K562 (cell line): ENCODE measurements around the gene ITGB2. TPM values are rescaled to one million over a fixed set of nuclear protein-coding genes. Genes with fewer than 3 reads are reported as not detected.

Experiments used
- ATAC-seq: fragments of 200-7000 bp; cut with Tn5 transposase; 3 replicates; pipeline ENCODE4 v1.9.1; 2020; ENCODE audit warnings: moderate library complexity
- BruUV-seq: library from RNA; stranded (reverse); fragments of 400-500 nt; replicated peaks from 2 replicates; lab custom pipeline; 2021; lab: Mats Ljungman, UMichigan
- CTCF ChIA-PET: fragments of 300-600 bp; formaldehyde crosslinking; extraction: SDS; loops from one replicate; lab custom pipeline; 2021; ENCODE audit warnings: low intra/inter-chr PET ratio; lab: Yijun Ruan, JAX
- POLR2A ChIA-PET: fragments of 300-600, 350-650 bp; sonication (Branson Sonifier 250); formaldehyde crosslinking; extraction: SDS; loops from one replicate; lab custom pipeline; 2021; ENCODE audit warnings: antibody characterized with exemption, inconsistent platforms; lab: Yijun Ruan, JAX
- DNase-seq, 4 experiments: peaks; one replicate each; pipeline versions ENCODE4 v3.0.0 to v3.0.0-alpha.2; 2011 to 2018; ENCODE audit warnings: low spot score in 3 of 4, mixed read lengths in 3 of 4; ENCODE audit errors: extremely low read depth in 1 of 4
- FAIRE-seq: peaks from 2 replicates; lab custom pipeline; 2011; peaks lifted over from hg19 to GRCh38; lab: Jason Lieb, UNC
- H2AFZ ChIP-seq: 2 replicates; pipeline ENCODE4 v1.6.0; 2011; ENCODE audit warnings: low read depth, low read length, control low read depth, inconsistent platforms
- H3K27ac ChIP-seq: fragments of 200-600 bp; 3 replicates; pipeline ENCODE4 v1.8.0; 2011; ENCODE audit warnings: low read depth, mild to moderate bottlenecking, control low read depth, inconsistent platforms, low read length, moderate library complexity, mixed read lengths; ENCODE audit errors: extremely low read depth
- H3K27me3 ChIP-seq, 2 experiments: fragments of 300-600 bp in 1 of 2; 2 replicates in 1 of 2; 3 replicates in 1 of 2; pipeline versions ENCODE4 v1.6.0 to v1.8.0; 2011; ENCODE audit warnings: inconsistent platforms in 2 of 2, low read length in 2 of 2, mild to moderate bottlenecking in 1 of 2, mixed read lengths in 1 of 2, moderate library complexity in 1 of 2; ENCODE audit not compliant: control insufficient read depth in 2 of 2, insufficient read depth in 2 of 2
- H3K36me3 ChIP-seq: fragments of 300-600 bp; 3 replicates; pipeline ENCODE4 v1.8.0; 2011; ENCODE audit warnings: mild to moderate bottlenecking, low read length, inconsistent platforms; ENCODE audit not compliant: control insufficient read depth, insufficient read depth
- H3K4me1 ChIP-seq, 2 experiments: fragments of 200-600 bp in 1 of 2; replicated peaks in 1 of 2; 2 replicates in 1 of 2; 3 replicates in 1 of 2; pipeline versions ENCODE4 v1.5.1 to v1.8.0; 2011; ENCODE audit warnings: inconsistent platforms in 2 of 2, low read length in 2 of 2, mild to moderate bottlenecking in 1 of 2, mixed read lengths in 1 of 2, moderate library complexity in 1 of 2; ENCODE audit not compliant: control insufficient read depth in 2 of 2, insufficient read depth in 2 of 2
- H3K4me2 ChIP-seq: 2 replicates; pipeline ENCODE4 v1.6.1; 2011; ENCODE audit warnings: low read length, control low read depth, inconsistent platforms, mixed read lengths; ENCODE audit not compliant: insufficient read depth
- H3K4me3 ChIP-seq: fragments of 200-600 bp; sonication (generic), shearing (Covaris generic); 2 replicates; pipeline ENCODE4 v1.5.1; 2016; ENCODE audit warnings: control low read depth, inconsistent platforms
- H3K79me2 ChIP-seq: fragments of 200-600 bp; 3 replicates; pipeline ENCODE4 v1.8.0; 2011; ENCODE audit warnings: low read length, inconsistent platforms; ENCODE audit not compliant: control insufficient read depth, insufficient read depth
- H3K9ac ChIP-seq, 2 experiments: 2 replicates each; pipeline versions ENCODE4 v1.6.0 to v1.6.1; 2011; ENCODE audit warnings: low read depth in 2 of 2, low read length in 2 of 2, control low read depth in 1 of 2, inconsistent platforms in 1 of 2, mild to moderate bottlenecking in 1 of 2, mixed read lengths in 1 of 2; ENCODE audit not compliant: insufficient read depth in 1 of 2
- H3K9me1 ChIP-seq: one replicate; pipeline ENCODE4 v1.6.0; 2011; ENCODE audit warnings: inconsistent platforms, mild to moderate bottlenecking, low read length, moderate library complexity; ENCODE audit not compliant: control insufficient read depth, insufficient read depth
- H3K9me3 ChIP-seq: replicated peaks from 2 replicates; pipeline ENCODE4 v1.5.1; 2011; ENCODE audit warnings: low read depth, low read length, inconsistent platforms; ENCODE audit not compliant: control insufficient read depth, insufficient read depth
- H4K20me1 ChIP-seq: replicated peaks from 2 replicates; pipeline ENCODE4 v1.6.1; 2011; ENCODE audit warnings: low read length, inconsistent platforms, mixed read lengths; ENCODE audit not compliant: control insufficient read depth, insufficient read depth
- ARID3A ChIP-seq: IDR thresholded peaks from 2 replicates; pipeline ENCODE4 v1.6.1; 2012; ENCODE audit warnings: low read depth, low read length, improper control_type of control experiment, borderline replicate concordance
- KDM4B ChIP-seq, 2 experiments: fragments of 450-650 bp in 1 of 2; sonication (generic) in 1 of 2; IDR thresholded peaks; 2 replicates each; pipeline ENCODE4 v1.6.1; 2016 to 2017; ENCODE audit warnings: borderline replicate concordance in 2 of 2, antibody characterized with exemption in 1 of 2, low read depth in 1 of 2, mild to moderate bottlenecking in 1 of 2
- MBD2 ChIP-seq: sonication (generic); IDR thresholded peaks from 2 replicates; pipeline ENCODE4 v1.6.1; 2016; ENCODE audit warnings: low read depth, borderline replicate concordance
- MCM5 ChIP-seq: fragments of 450-650 bp; IDR thresholded peaks from 2 replicates; pipeline ENCODE4 v1.6.1; 2016; ENCODE audit warnings: low read depth
- MGA ChIP-seq: fragments of 450-650 bp; IDR thresholded peaks from 2 replicates; pipeline ENCODE4 v1.6.1; 2016; ENCODE audit warnings: mild to moderate bottlenecking, moderate library complexity
- PHTF2 ChIP-seq: fragments of 250-450 bp; sonication (Bioruptor Pico); IDR thresholded peaks from 2 replicates; pipeline ENCODE4 v1.5.0; 2021; ENCODE audit warnings: mild to moderate bottlenecking
- POLR2B ChIP-seq: fragments of 450-650 bp; IDR thresholded peaks from 2 replicates; pipeline ENCODE4 v1.6.1; 2018; ENCODE audit warnings: low read depth; ENCODE audit not compliant: partially characterized antibody
- STAT5B ChIP-seq: fragments of 250-450 bp; sonication (Bioruptor Pico); IDR thresholded peaks from 2 replicates; pipeline ENCODE4 v1.8.0; 2021; ENCODE audit warnings: mild to moderate bottlenecking, inconsistent platforms
- ZBED1 ChIP-seq: IDR thresholded peaks from 2 replicates; pipeline ENCODE4 v1.6.1; 2014
- ZNF282 ChIP-seq: sonication (generic); formaldehyde crosslinking; IDR thresholded peaks from 2 replicates; pipeline ENCODE4 v1.8.1; 2023; ENCODE audit warnings: missing genetic modification reagents
- WGBS: fragments of 100-300 bp; shearing (Covaris generic); methylation state at CpG from one replicate; pipeline ENCODE4 v1.1.6; 2016; ENCODE audit warnings: low coverage, mixed read lengths; ENCODE audit not compliant: insufficient coverage; ENCODE audit errors: missing lambda C conversion rate; 5-methylcytosine and 5-hydroxymethylcytosine counted together
- in situ Hi-C: fragments of 300-500 bp; cut with MboI; formaldehyde crosslinking; loops from 4 replicates; pipeline ENCODE4 v1.15.0; 2018; ENCODE audit warnings: inconsistent platforms, mixed read lengths
- intact Hi-C: fragments of 100-400 bp; cut with micrococcal nuclease; formaldehyde crosslinking; loops from 2 replicates; pipeline ENCODE4 v1.14.2; 2022
- polyA plus RNA-seq, 8 experiments: library from polyadenylated mRNA; depleted of rRNA in 4 of 8; stranded (reverse) in 5 of 8; unstranded in 3 of 8; fragments of >200 nt; fragmentation: Nextera tagmentation in 2 of 8; fragmentation: Illumina TruSeq in 1 of 8; extraction: Ambion mirVana in 2 of 8; extraction: Trizol in 1 of 8; gene quantifications; 2 replicates each; pipeline versions ENCODE4 v1.2.1 to v1.2.3, GENCODE V29; 2011 to 2014; ENCODE audit warnings: inconsistent platforms in 1 of 8, missing spikeins in 1 of 8
- total RNA-seq, 7 experiments: library from RNA; depleted of rRNA in 6 of 7; stranded (reverse); fragments of >200 nt in 6 of 7; fragmentation: Illumina TruSeq in 2 of 7; extraction: Trizol in 2 of 7; gene quantifications; 2 replicates each; pipeline versions ENCODE4 v1.2.1 to v1.2.3, GENCODE V29; 2011 to 2021; ENCODE audit warnings: low replicate concordance in 1 of 7

The ITGB2 gene
- total and polyA plus RNA-seq, 9 of the 15 experiments (the other 6 are each of a cell fraction or from before 2014, with no cell fraction given): 0.07 to 1.3 (median 0.51) TPM; not detected in 2

GRCh38 chr21:44918581-44919033, 2.1 kb downstream of the ITGB2 start:
- no TSS peak for BruUV-seq
- no peak for DNase-seq
- Histone ChIP-seq H3K9ac (no peak overlapping the region), H3K9me1 (no peaks in the 10 kb centered on the region), H3K27me3 (peaks cover 34 to 50% of the 10 kb centered on the region in 2 experiments), H3K27ac (no peak overlapping the region), H3K4me2 (no peak overlapping the region), H2AFZ (no peak overlapping the region), H4K20me1 (0 out of 2 replicates have a peak, but pooled peaks cover 3% of the 10 kb centered on the region), H3K36me3 (no peaks in the 10 kb centered on the region), H3K79me2 (no peaks in the 10 kb centered on the region), H3K4me3 (no peak overlapping the region), H3K9me3 (no peaks in the 10 kb centered on the region), H3K4me1 (peaks cover 0 to 36% of the 10 kb centered on the region in 2 experiments; a peak in 2 of 5 replicates)
- no peak for ATAC-seq
- ChIA-PET POLR2A (interaction anchor here (0.6 to 0.7 kb wide), 2 partner anchors 11 to 1267 kb away, joined by 3 to 4 read pairs; no protein-coding TSS in a partner anchor), CTCF (no interaction called here)
- in situ Hi-C loops (no loop called here), intact Hi-C loops (no loop called here)
- no peak for FAIRE-seq
- 7% methylated on average over 12 of the region's 13 CpGs for WGBS
- TF ChIP-seq KDM4B (IDR thresholded peaks at IDR 0.05; ENCODE audit: borderline replicate concordance in 2 of 2, low read depth in 1 of 2): no peak
- no peak for TF ChIP-seq MCM5
- no peak for TF ChIP-seq MGA
- no peak for TF ChIP-seq STAT5B
- no peak for TF ChIP-seq ZBED1
- no peak for TF ChIP-seq POLR2B
- TF ChIP-seq PHTF2 (CRISPR knock-in tag): no peak
- no peak for TF ChIP-seq ZNF282
- no peak for TF ChIP-seq ARID3A
- no peak for TF ChIP-seq MBD2
